ENCODE data around the gene AMBRA1. TPM values are rescaled to one million over a fixed set of nuclear protein-coding genes. Genes with fewer than 3 reads are reported as not detected.

The AMBRA1 gene
- total and polyA plus RNA-seq, 2 of the 8 experiments (the other 6 are each of a cell fraction or from before 2014, with no cell fraction given) = 14.2 to 37.4 TPM

DNA sequence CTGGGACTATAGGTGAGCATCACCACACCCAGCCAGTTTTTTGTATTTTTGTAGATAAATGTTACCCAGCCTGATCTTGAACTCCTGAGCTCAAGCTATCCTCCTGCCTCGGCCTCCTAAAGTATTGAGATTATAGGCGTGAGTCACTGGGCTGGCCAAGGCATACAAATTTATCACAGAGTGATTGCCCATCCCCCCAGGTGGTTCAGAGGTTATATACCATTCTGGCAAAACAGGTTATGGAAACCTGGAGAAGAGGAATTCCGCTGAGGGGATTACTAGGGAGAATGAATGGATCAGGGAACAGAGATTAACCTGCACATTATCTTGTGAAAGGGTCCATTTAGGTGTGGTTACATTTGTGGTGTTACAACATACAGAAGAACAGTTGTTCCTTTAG, 31.6 kb upstream of the AMBRA1 start:
- Histone ChIP-seq H3K4me2 (ENCODE audit: insufficient read depth in 1 of 2, low read depth in 2 of 2, low read length in 2 of 2) (no peak overlapping the region), H2BK120ac (replicated peaks; ENCODE audit: low read depth, low read length) (no peak overlapping the region), H4K91ac (replicated peaks; ENCODE audit: insufficient read length, low read length) (no peak overlapping the region), H3K36me3 (ENCODE audit: control insufficient read depth in 2 of 4, insufficient read depth in 4 of 4, low read length in 3 of 4) (peaks cover 0 to 24% (median 3%) of the 10 kb centered on the region in 4 experiments; a peak in 3 of 8 replicates), H3K18ac (ENCODE audit: extremely low read depth, low read length) (no peak overlapping the region), H2BK5ac (ENCODE audit: low read depth, low read length) (no peak overlapping the region), H2BK12ac (ENCODE audit: low read depth, low read length) (no peak overlapping the region), H4K8ac (ENCODE audit: extremely low read depth, insufficient read depth, low read length) (no peak overlapping the region), H3K27me3 (replicated peaks in 1 of 4; ENCODE audit: control insufficient read depth in 3 of 4, extremely low read depth in 1 of 4, insufficient read depth in 3 of 4, low read length in 3 of 4) (no peaks in the 10 kb centered on the region), H2BK15ac (ENCODE audit: low read length) (no peak overlapping the region), H3K4me1 (replicated peaks in 1 of 4; ENCODE audit: control insufficient read depth in 3 of 4, insufficient read depth in 4 of 4, low read length in 3 of 4) (no peaks in the 10 kb centered on the region), H3K4me3 (ENCODE audit: extremely low read depth in 1 of 4, insufficient read depth in 2 of 4, low read depth in 3 of 4, low read length in 4 of 4) (no peak overlapping the region), H3K23ac (ENCODE audit: insufficient read length) (no peak overlapping the region), H3K14ac (ENCODE audit: insufficient read length) (no peak overlapping the region), H3K79me1 (ENCODE audit: low read depth, low read length) (peaks cover 2% of the 10 kb centered on the region; the same call in 1 of the 2 replicates), H3K4ac (replicated peaks; ENCODE audit: insufficient read length, low read depth, low read length) (no peak overlapping the region), H2BK20ac (ENCODE audit: low read length) (no peak overlapping the region), H3K27ac (ENCODE audit: low read depth, low read length) (no peak overlapping the region), H4K20me1 (replicated peaks in 1 of 2; ENCODE audit: control insufficient read depth in 1 of 2, insufficient read depth in 2 of 2, low read length in 2 of 2) (peaks cover 0 to 2% of the 10 kb centered on the region in 2 experiments), H3K9ac (replicated peaks in 1 of 4; ENCODE audit: extremely low read depth in 1 of 4, low read depth in 3 of 4, low read length in 3 of 4) (no peak overlapping the region), H3K56ac (replicated peaks; ENCODE audit: insufficient read length, low read depth, low read length) (no peak overlapping the region), H3K23me2 (ENCODE audit: low read depth, low read length) (no peaks in the 10 kb centered on the region), H2AK5ac (ENCODE audit: low read depth, low read length) (no peak overlapping the region), H3K79me2 (ENCODE audit: control insufficient read depth in 1 of 2, insufficient read depth in 2 of 2, low read length in 2 of 2) (peaks cover 0 to 33% of the 10 kb centered on the region in 2 experiments; a peak in 2 of 4 replicates), H3K9me3 (ENCODE audit: insufficient read depth in 2 of 2, low read depth in 1 of 2, low read length in 1 of 2) (no peaks in the 10 kb centered on the region), H2AFZ (ENCODE audit: low read length) (no peak overlapping the region), H4K5ac (ENCODE audit: insufficient read length, low read depth, low read length) (no peak overlapping the region)
- ChIA-PET CTCF (ENCODE audit: partially characterized antibody) (interaction anchor here (0.6 to 1.8 kb wide), 4 partner anchors 9 to 1679 kb away, joined by 3 to 8 read pairs (median 3); no protein-coding TSS in a partner anchor), POLR2A (ENCODE audit: partially characterized antibody) (interaction anchor here (0.6 to 0.9 kb wide), 3 partner anchors 9 to 110 kb away, joined by 3 to 5 read pairs (median 4); no protein-coding TSS in a partner anchor)
- DNase-seq (ENCODE audit: low read depth in 1 of 2, low spot score in 2 of 2) (no peak), FAIRE-seq (no peak)
- TF ChIP-seq EGR1 (IDR thresholded peaks at IDR 0.05; ENCODE audit: borderline replicate concordance, low read depth, low read length) (no peak), SP1 (IDR thresholded peaks at IDR 0.05; ENCODE audit: low read depth, low read length) (0 out of 2 replicates have a peak, but pooled peaks have one; percentile 35)
- 95% methylated on average over 3 of the region's 3 CpGs; no CpG with 5 or more reads in 1 of the 2 experiments for WGBS, 2 experiments (ENCODE audit: extremely low coverage in 1 of 2, insufficient coverage in 1 of 2, insufficient read length in 1 of 2, insufficient replicate concordance in 2 of 2, low coverage in 1 of 2, low lambda C conversion rate in 2 of 2, missing lambda C conversion rate in 1 of 2)

Data from H1 (cell line).